H9 (cell line): ENCODE measurements around the gene ADGRG4. TPM values are rescaled to one million over a fixed set of nuclear protein-coding genes. Genes with fewer than 3 reads are reported as not detected.
"Not testable (repeated sequence)": the region's sequence is repeated elsewhere in the genome, so short reads cannot be mapped to it uniquely, and the experiment has no call there.

Source experiments
- DNase-seq: peaks from one replicate; pipeline ENCODE4 v3.0.0-alpha.2; 2017
- H2AFZ ChIP-seq: one replicate; pipeline ENCODE4 v1.6.1; 2013; ENCODE audit warnings: mild to moderate bottlenecking, low read length, control low read depth, moderate library complexity
- H2AK5ac ChIP-seq: 2 replicates; pipeline ENCODE4 v1.6.1; 2013; ENCODE audit warnings: low read length, control low read depth, mixed read lengths; ENCODE audit not compliant: insufficient read length
- H2BK120ac ChIP-seq: one replicate; pipeline ENCODE4 v1.6.1; 2013; ENCODE audit warnings: low read depth, mild to moderate bottlenecking, low read length, control low read depth, inconsistent platforms; ENCODE audit not compliant: poor library complexity, severe bottlenecking
- H2BK12ac ChIP-seq: 2 replicates; pipeline ENCODE4 v1.6.1; 2013; ENCODE audit warnings: low read length, control low read depth, mixed read lengths, low read depth; ENCODE audit not compliant: insufficient read length
- H2BK15ac ChIP-seq: 2 replicates; pipeline ENCODE4 v1.6.1; 2013; ENCODE audit warnings: low read depth, low read length, control low read depth
- H2BK20ac ChIP-seq: one replicate; pipeline ENCODE4 v1.6.1; 2013; ENCODE audit warnings: low read depth, mild to moderate bottlenecking, low read length, control low read depth, inconsistent platforms; ENCODE audit not compliant: poor library complexity, severe bottlenecking
- H2BK5ac ChIP-seq: 2 replicates; pipeline ENCODE4 v1.6.1; 2013; ENCODE audit warnings: low read length, control low read depth, mixed read lengths; ENCODE audit not compliant: insufficient read length
- H3K14ac ChIP-seq: 2 replicates; pipeline ENCODE4 v1.6.1; 2013; ENCODE audit warnings: low read length, control low read depth; ENCODE audit not compliant: insufficient read depth
- H3K18ac ChIP-seq: 2 replicates; pipeline ENCODE4 v1.6.1; 2013; ENCODE audit warnings: low read depth, mild to moderate bottlenecking, mixed read lengths, low read length, control low read depth; ENCODE audit not compliant: insufficient read length
- H3K23ac ChIP-seq: 2 replicates; pipeline ENCODE4 v1.6.1; 2013; ENCODE audit warnings: low read length, control low read depth, mixed read lengths, low read depth; ENCODE audit not compliant: insufficient read length
- H3K23me2 ChIP-seq: 2 replicates; pipeline ENCODE4 v1.6.1; 2013; ENCODE audit warnings: low read depth, mild to moderate bottlenecking, mixed read lengths, low read length, control low read depth; ENCODE audit not compliant: insufficient read length, poor library complexity, severe bottlenecking
- H3K27ac ChIP-seq: 2 replicates; pipeline ENCODE4 v1.5.1; 2013; ENCODE audit warnings: low read length, control low read depth, mixed read lengths, low read depth; ENCODE audit not compliant: insufficient read length
- H3K27me3 ChIP-seq: 2 replicates; pipeline ENCODE4 v1.6.1; 2013; ENCODE audit warnings: low read length, control low read depth, inconsistent platforms; ENCODE audit not compliant: insufficient read depth
- H3K4ac ChIP-seq: 2 replicates; pipeline ENCODE4 v1.6.1; 2013; ENCODE audit warnings: low read depth, mild to moderate bottlenecking, control low read depth, inconsistent platforms, low read length, moderate library complexity
- H3K4me1 ChIP-seq: 2 replicates; pipeline ENCODE4 v1.6.1; 2013; ENCODE audit warnings: low read length, control low read depth, inconsistent platforms; ENCODE audit not compliant: insufficient read depth
- H3K4me2 ChIP-seq: 2 replicates; pipeline ENCODE4 v1.6.1; 2013; ENCODE audit warnings: low read length, control low read depth, mixed read lengths; ENCODE audit not compliant: insufficient read length, insufficient read depth
- H3K56ac ChIP-seq: 2 replicates; pipeline ENCODE4 v1.6.1; 2013; ENCODE audit warnings: low read depth, mild to moderate bottlenecking, mixed read lengths, low read length, control low read depth; ENCODE audit not compliant: insufficient read length
- H3K79me1 ChIP-seq: 2 replicates; pipeline ENCODE4 v1.6.1; 2013; ENCODE audit warnings: low read depth, mild to moderate bottlenecking, moderate library complexity, low read length, control low read depth, inconsistent platforms; ENCODE audit not compliant: insufficient read depth, poor library complexity, severe bottlenecking
- H3K79me2 ChIP-seq: 2 replicates; pipeline ENCODE4 v1.6.1; 2013; ENCODE audit warnings: low read length, control low read depth, inconsistent platforms; ENCODE audit not compliant: insufficient read depth
- H3K9ac ChIP-seq: 2 replicates; pipeline ENCODE4 v1.6.1; 2013; ENCODE audit warnings: low read length, control low read depth, mixed read lengths; ENCODE audit not compliant: insufficient read length; ENCODE audit errors: extremely low read depth
- H3K9me3 ChIP-seq: one replicate; pipeline ENCODE4 v1.6.1; 2013; ENCODE audit warnings: low read depth, low read length, inconsistent platforms; ENCODE audit not compliant: control insufficient read depth
- H3T11ph ChIP-seq: one replicate; pipeline ENCODE4 v1.6.1; 2013; ENCODE audit warnings: mild to moderate bottlenecking, low read length, control low read depth, inconsistent platforms
- H4K20me1 ChIP-seq: one replicate; pipeline ENCODE4 v1.6.1; 2013; ENCODE audit not compliant: control insufficient read depth, insufficient read length, insufficient read depth
- H4K5ac ChIP-seq: 2 replicates; pipeline ENCODE4 v1.6.1; 2013; ENCODE audit warnings: low read depth, mild to moderate bottlenecking, mixed read lengths, low read length, control low read depth; ENCODE audit not compliant: insufficient read length
- H4K8ac ChIP-seq: replicated peaks from 2 replicates; pipeline ENCODE4 v1.6.1; 2013; ENCODE audit warnings: low read length, control low read depth, mixed read lengths, low read depth; ENCODE audit not compliant: insufficient read length
- H4K91ac ChIP-seq: 2 replicates; pipeline ENCODE4 v1.6.1; 2013; ENCODE audit warnings: low read depth, mild to moderate bottlenecking, moderate library complexity, mixed read lengths, low read length, control low read depth; ENCODE audit not compliant: insufficient read length
- H3K27ac Mint-ChIP-seq, 3 experiments: 2 replicates in 2 of 3; 3 replicates in 1 of 3; pipeline ENCODE4 v1.8.0; 2020 to 2021; ENCODE audit warnings: mixed read lengths in 3 of 3, mild to moderate bottlenecking in 1 of 3, moderate library complexity in 1 of 3
- H3K27me3 Mint-ChIP-seq: 2 replicates; pipeline ENCODE4 v1.8.0; 2021; ENCODE audit warnings: low read depth, mild to moderate bottlenecking, moderate library complexity, mixed read lengths
- H3K36me3 Mint-ChIP-seq, 3 experiments: 2 replicates in 2 of 3; 3 replicates in 1 of 3; pipeline ENCODE4 v1.8.0; 2020 to 2021; ENCODE audit warnings: low read depth in 3 of 3, mixed read lengths in 3 of 3; ENCODE audit not compliant: insufficient read depth in 1 of 3
- H3K4me1 Mint-ChIP-seq, 2 experiments: 2 replicates each; pipeline ENCODE4 v1.8.0; 2020; ENCODE audit warnings: mixed read lengths in 2 of 2
- H3K4me3 Mint-ChIP-seq, 2 experiments: 2 replicates in 1 of 2; 3 replicates in 1 of 2; pipeline ENCODE4 v1.8.0; 2020 to 2021; ENCODE audit warnings: mild to moderate bottlenecking in 2 of 2, mixed read lengths in 2 of 2, moderate library complexity in 1 of 2
- H3K9me3 Mint-ChIP-seq, 2 experiments: 2 replicates in 1 of 2; 3 replicates in 1 of 2; pipeline ENCODE4 v1.8.0; 2020; ENCODE audit warnings: mild to moderate bottlenecking in 2 of 2, mixed read lengths in 2 of 2, moderate library complexity in 1 of 2
- CTCF ChIP-seq: fragments of 200-600 bp; sonication (generic); conservative IDR thresholded peaks from 3 replicates; pipeline ENCODE4 v1.8.0; 2021; ENCODE audit warnings: antibody characterized with exemption, mild to moderate bottlenecking
- WGBS: extraction: QIAGEN DNeasy Blood & Tissue Kit; methylation state at CpG from one replicate; pipeline ENCODE4 v1.1.7; 2013; ENCODE audit warnings: missing lambda C conversion rate, low lambda C conversion rate, mixed read lengths; ENCODE audit not compliant: insufficient read length; ENCODE audit errors: extremely low coverage; 5-methylcytosine and 5-hydroxymethylcytosine counted together
- total RNA-seq: library from RNA; stranded (reverse); gene quantifications from 2 replicates; pipeline ENCODE4 v1.2.1, GENCODE V29; 2021

Gene ADGRG4
- total RNA-seq, 1 experiment from 2014 or later = not detected

DNA sequence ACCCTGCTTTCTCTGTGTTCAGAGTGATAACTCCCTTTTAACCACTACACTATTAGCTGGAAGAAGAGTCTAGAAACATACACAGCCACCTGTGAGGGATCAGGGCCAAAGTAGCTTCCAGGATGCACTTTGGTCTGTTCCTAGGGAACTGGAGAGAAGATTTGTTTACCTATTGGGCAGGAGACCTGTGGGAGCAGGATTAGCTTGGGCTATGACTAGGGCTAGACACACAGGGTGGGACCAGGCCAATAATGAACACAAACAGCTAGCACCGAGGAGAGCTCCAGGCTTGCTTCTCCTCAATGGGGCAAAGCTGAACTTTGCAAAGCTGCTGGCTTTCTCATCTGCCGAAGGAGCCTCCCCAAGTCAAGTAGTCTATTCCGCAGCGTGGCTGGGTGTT is 25.2 kb upstream of the ADGRG4 start:
- Histone ChIP-seq H2BK20ac (no peak overlapping the region), H2BK12ac (no peak overlapping the region), H4K8ac (no peak overlapping the region), H3K9me3 (peaks cover 32% of the 10 kb centered on the region), H3K79me1 (no peaks in the 10 kb centered on the region), H3K4me1 (no peaks in the 10 kb centered on the region), H3K18ac (no peak overlapping the region), H3K79me2 (no peaks in the 10 kb centered on the region), H3K27me3 (no peaks in the 10 kb centered on the region), H3K27ac (no peak overlapping the region), H3K9ac (no peak overlapping the region), H2BK5ac (no peak overlapping the region), H4K91ac (no peak overlapping the region), H3K23ac (no peak overlapping the region), H2AFZ (no peak overlapping the region), H2BK15ac (no peak overlapping the region), H2AK5ac (no peak overlapping the region), H4K5ac (no peak overlapping the region), H3K14ac (no peak overlapping the region), H3K4me2 (no peak overlapping the region), H4K20me1 (no peaks in the 10 kb centered on the region), H3K23me2 (no peaks in the 10 kb centered on the region), H2BK120ac (no peak overlapping the region), H3K4ac (no peak overlapping the region), H3K56ac (no peak overlapping the region), H3T11ph (no peak overlapping the region)
- H3K27me3 Mint-ChIP-seq = no peaks in the 10 kb centered on the region
- peaks cover 61 to 64% of the 10 kb centered on the region in 2 experiments for H3K9me3 Mint-ChIP-seq
- no peaks in the 10 kb centered on the region for H3K4me1 Mint-ChIP-seq
- H3K36me3 Mint-ChIP-seq = no peaks in the 10 kb centered on the region
- H3K4me3 Mint-ChIP-seq = no peak overlapping the region
- no peak for DNase-seq
- H3K27ac Mint-ChIP-seq = no peak overlapping the region
- no CpG with 5 or more reads among the region's 4 CpGs for WGBS
- TF ChIP-seq CTCF = no peak

DNA sequence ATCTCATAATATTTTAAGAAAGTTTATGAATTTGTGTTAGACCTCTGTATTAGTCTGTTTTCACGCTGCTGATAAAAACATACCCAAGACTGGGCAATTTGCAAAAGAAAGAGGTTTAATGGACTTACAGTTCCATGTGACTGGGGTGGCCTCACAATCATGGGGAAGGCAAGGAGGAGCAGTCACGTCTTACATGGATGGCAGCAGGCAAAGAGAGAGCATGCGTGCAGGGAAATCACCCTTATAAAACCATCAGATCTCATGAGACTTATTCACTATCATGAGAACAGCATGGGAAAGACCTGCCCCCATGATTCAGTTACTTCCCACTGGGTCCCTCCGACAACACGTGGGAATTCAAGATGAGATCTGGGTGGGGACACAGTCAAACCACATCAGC is 14.4 kb upstream of the ADGRG4 start:
- H3K79me1 ChIP-seq, H4K91ac ChIP-seq, DNase-seq, H3K27me3 Mint-ChIP-seq, H3K18ac ChIP-seq, H4K20me1 ChIP-seq, H4K8ac ChIP-seq, H2AFZ ChIP-seq, H3K14ac ChIP-seq, H2AK5ac ChIP-seq, H3K4ac ChIP-seq, H3K27ac Mint-ChIP-seq, H2BK12ac ChIP-seq, H3K4me1 Mint-ChIP-seq, H2BK5ac ChIP-seq, H3K56ac ChIP-seq, H2BK120ac ChIP-seq, H3K4me1 ChIP-seq, H3K9ac ChIP-seq, H3K4me2 ChIP-seq, H2BK15ac ChIP-seq, H3K4me3 Mint-ChIP-seq, H2BK20ac ChIP-seq, H3K27me3 ChIP-seq, H3K36me3 Mint-ChIP-seq, H3T11ph ChIP-seq, H3K23me2 ChIP-seq, H3K27ac ChIP-seq, H3K79me2 ChIP-seq, H4K5ac ChIP-seq, H3K23ac ChIP-seq: not testable (repeated sequence)
- peaks cover 58 to 68% of the 10 kb centered on the region in 2 experiments for H3K9me3 Mint-ChIP-seq
- no CpG with 5 or more reads among the region's 5 CpGs for WGBS
- peaks cover 34% of the 10 kb centered on the region for H3K9me3 ChIP-seq
